HG03342 (cell line): ENCODE data around the gene SHPK.
"Not testable (repeated sequence)": the region's sequence is repeated elsewhere in the genome, so short reads cannot be mapped to it uniquely, and the experiment has no call there.

ENCODE experiments used
- ATAC-seq: cut with Tn5 transposase; IDR thresholded peaks from one replicate; pipeline ENCODE4 v1.9.1; 2021; ENCODE audit warnings: mild to moderate bottlenecking, moderate library complexity; ENCODE audit not compliant: unreplicated experiment

Gene SHPK

DNA sequence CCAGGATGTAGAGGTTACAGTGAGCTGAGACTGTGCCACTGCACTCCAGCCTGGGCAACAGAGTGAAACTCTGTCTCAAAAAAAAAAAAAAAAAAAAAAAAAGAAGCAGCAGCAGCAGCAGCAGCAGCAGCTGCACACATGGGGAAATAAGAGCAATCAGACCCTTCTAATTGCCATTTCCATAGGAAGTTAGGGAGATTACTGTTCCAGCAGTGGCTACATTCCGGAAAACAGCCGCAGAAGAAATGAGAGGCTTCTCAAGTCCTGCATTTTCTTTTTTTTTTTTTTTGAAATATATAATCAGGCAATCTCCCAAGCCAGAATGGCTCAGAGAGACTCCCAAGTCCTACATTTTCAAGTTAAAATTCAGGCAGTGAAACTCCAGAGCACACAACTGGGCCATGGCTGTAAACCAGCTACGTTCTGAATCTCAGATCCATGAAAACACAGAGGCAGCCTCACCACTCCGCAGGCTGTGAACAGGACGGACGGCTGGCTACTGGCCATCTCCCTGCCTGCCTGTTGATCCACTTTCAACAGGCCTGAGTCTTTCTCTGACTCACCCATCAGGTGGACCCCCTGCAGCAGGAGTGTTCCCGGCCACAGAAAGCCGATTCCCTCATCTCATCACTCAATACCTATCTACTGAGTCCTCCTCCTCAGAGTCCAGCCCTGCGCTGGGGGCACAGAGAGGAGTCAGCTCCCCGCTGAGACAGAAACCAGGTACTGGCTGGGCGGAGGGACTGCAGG is 41.8 kb downstream of the SHPK start:
- no peak for ATAC-seq

DNA sequence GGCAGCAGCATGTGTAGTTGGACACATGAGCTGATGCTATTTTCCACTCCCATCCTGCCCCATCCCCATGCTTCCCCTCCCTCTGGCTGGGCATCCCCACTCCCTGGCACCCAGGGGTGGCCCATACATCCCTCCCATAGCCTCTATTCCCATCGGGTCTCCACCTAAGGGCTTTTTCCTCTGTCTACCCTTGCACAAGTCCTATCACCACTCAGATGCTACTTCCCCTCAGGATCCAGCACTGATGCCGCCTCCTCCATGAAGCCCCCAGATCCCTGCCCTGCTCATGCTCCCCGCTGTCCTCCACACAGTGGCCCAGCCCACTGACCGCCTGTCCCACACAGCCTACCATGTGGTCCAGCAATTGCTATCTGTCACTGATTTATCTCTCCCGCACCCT is 42.7 kb downstream of the SHPK start:
- ATAC-seq, result no peak

DNA sequence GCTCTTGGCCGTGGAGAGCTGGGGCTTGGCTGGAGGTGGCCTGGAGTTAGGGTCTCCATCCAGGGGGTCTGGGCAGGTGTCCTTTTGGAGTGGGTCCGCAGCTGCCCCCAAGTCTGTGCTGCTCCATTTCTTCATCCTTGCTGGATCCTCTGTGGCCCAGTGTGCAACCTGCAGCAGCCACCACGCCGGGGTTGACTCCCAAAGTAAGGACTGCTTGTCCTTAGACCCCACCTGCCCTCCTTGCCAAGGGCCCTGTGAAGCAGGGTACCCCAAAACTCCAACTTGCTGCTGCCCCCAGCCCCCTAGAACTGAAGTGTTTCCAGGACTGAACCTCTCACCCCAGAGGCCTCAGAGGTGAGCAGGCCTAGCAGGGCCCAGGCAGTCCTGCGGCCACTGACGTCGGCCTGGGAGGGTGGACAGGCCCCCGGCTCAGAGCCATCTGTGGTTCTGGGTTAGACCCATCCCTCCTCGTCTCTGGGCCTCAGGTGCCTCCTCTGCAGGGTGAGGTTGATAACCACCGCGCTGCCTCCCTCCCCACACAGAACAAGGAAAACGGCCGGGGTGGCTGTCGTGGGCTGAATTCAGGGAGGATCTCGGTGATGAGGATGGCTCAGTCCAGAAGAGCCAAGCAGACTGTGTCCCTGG is 43.7 kb downstream of the SHPK start:
- no peak for ATAC-seq

DNA sequence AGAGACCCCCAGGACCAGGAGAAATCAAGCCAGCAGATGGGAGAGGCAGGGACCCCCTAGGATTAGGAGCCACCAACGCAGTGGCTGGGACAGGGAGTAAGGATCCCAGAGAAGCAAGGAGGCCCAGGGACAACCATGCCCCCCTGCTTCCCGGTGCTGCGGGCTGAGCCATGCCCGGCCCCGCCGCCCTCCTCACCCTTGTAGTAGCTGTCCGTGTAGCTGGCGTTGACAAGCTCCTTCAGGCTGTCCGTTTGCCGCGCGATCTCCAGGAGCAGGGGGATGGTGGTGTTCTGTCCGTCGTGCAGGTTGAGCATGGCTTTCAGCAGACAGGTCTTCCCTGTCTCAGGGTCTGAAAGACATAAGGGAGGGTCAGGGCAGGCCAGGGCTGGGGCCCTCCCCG is 45.3 kb downstream of the SHPK start:
- ATAC-seq, result no peak

DNA sequence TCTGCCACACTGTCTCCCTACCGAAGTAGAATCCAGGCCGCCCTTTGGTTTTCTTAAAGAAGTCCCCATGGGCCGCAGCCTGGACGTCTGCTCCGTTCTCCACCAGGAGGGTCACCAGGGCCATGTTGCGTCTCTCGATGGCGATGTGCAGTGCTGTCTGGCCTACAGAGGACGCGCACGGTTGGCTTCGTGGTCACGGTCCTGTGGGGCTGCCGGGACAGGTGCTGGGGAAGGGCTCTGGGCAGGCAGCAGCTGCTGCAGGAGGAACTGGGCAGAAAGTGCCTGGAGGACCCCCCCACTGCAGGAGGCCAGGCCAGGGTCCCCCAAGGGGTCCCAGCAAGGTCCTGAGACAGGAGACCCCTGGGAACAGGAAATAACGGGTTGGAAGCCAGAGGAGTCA is 45.8 kb downstream of the SHPK start:
- ATAC-seq, result no peak

DNA sequence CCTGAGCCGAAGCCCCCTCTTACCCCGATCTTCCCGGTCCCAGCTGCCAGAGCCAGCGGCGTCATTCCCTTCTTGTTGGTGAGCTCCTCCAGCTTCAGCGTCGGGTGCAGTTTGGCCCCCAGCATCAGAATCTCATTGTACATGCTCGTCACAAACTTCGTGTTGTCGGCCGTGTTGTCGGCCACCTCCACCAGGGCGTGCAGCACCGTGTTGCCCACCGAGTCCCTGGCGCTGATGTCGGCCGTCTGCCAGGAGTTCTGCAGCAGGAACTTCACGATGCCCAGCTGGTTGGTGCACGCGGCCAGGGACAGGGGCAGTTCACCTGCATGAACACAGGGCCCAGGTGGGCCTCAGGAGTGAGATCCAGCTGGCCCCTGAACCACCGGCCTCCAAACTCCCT is 46.3 kb downstream of the SHPK start:
- ATAC-seq, result no peak

DNA sequence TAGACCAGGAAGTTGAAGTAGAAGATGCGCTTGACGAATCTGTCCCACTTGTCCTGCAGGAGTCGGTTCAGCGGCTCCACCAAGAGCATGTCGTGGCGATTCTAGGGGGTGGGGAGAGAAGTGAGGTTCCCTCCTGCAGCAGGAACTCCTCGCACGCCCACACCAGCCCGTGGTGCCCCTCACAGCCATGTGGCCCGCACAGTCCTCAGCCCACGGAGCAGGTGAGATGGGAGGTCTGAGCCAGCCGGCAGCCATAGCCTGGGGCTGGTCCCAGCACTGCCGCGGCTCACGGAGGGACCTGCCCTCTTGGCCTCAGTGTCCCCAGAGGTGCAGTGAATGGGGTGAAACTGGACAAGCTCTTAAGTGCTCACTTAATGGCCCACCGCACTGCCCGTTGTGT is 50.2 kb downstream of the SHPK start:
- ATAC-seq, result no peak

DNA sequence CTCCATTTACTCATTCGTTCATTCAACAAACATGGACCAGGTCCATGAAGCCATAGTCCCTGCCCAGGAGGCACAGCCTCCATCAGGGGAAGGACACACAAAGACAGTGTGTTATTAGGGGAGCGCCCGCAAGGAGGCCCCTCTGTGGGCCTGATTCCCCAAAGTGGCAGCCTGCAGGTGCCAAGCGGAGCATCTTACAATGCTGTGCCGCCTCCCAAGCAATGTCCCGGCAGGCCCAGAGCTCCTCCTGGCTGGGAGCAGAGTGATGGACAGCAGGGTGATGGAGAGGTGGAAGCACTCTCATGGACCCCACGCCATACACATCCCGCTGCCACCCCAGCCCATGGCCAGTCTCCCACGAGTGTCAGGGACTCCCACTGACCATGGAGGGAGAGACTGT is 52.6 kb downstream of the SHPK start:
- no peak for ATAC-seq

DNA sequence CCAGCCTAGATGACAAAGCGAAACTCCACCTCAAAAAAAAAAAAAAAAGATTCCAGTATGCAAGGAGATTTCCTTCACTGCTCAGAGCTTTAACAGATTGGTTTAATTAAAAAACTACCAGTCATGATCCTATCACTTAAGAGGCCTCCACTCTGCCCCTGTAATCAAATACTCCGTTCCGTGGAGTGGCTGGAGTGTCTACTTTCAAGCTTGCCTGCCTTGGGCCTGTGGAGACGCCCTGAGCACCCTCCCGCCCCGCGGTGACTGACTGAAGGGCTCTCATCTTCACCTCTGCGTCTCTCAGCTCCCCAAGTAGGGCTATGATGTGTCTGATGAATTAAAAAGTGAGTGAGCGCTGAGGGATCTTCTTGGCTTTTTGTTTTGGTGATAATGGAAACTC is 53.1 kb downstream of the SHPK start:
- ATAC-seq, result no peak

DNA sequence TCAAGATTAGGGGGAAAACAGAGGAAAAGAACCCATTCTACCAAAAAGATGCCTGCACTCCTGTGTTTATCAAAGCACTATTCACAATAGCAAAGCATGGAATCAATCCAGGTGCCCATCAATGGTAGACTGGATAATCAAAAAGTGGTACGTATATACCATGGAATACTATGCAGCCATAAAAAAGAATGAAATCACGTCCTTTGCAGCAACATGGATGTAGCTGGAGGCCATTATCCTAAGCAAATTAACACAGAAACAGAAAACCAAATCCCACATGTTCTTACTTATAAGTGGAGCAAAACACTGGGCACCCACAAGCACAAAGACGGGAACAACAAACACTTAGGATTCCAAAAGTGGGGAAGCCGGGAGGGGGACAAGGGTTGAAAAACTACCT is 57.4 kb downstream of the SHPK start:
- ATAC-seq, result not testable (repeated sequence)

DNA sequence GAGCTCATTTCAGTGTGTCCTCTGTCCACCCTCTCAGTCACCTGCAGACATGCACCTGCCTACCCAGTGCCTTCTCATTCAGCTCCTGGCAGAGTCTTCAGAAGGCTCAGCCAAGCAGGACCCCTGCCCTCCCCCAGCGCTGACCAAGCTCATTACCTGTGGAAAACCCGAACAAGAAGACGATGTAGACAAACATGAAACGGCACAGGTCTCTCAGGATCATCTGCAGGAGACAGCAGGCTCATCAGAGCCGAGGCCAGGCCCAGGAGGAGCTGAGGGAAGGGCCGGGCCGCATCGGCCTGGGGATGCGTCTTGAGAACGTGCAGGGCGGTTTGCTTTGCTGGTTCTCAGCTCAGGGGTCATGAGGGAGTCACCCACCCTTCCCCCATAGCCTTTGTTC is 59.1 kb downstream of the SHPK start:
- no peak for ATAC-seq

DNA sequence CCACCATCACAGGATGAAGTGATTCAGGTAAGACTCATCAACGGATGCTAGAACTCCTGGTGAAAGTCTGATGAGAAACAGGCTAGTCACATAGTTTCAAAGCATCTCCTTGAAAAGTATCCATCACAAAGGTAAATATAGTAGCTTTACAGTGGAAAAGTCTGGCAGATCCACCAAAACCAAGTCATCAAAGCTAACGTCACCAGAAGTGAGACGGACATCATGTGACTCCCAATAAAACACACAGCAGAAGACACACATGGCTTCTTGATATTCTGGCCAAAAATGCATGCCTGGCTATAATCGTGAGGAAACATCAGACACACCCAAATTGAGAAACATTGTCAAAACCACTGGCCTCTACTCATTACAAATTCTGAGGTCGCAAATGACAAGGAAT is 60.5 kb downstream of the SHPK start:
- ATAC-seq, result no peak

DNA sequence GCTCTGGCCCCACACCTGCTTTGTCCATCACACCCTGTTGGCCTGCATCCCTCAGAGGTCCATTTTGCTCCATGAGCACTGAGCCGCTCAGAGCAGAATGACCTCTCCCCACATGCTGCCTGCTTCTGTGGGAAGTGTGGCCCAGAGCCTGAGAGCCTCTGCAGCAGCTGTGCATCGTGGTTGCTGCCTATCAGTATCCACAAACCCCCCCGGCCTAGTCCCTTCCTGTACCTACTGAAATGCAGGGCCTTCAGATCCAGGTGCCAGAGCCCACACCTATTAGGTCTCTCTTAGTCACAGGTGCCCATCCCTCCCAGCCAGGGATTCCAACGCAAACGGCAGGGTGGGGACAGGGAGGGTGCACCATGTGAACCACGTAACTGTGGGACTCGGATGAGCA is 61.8 kb downstream of the SHPK start:
- no peak for ATAC-seq

DNA sequence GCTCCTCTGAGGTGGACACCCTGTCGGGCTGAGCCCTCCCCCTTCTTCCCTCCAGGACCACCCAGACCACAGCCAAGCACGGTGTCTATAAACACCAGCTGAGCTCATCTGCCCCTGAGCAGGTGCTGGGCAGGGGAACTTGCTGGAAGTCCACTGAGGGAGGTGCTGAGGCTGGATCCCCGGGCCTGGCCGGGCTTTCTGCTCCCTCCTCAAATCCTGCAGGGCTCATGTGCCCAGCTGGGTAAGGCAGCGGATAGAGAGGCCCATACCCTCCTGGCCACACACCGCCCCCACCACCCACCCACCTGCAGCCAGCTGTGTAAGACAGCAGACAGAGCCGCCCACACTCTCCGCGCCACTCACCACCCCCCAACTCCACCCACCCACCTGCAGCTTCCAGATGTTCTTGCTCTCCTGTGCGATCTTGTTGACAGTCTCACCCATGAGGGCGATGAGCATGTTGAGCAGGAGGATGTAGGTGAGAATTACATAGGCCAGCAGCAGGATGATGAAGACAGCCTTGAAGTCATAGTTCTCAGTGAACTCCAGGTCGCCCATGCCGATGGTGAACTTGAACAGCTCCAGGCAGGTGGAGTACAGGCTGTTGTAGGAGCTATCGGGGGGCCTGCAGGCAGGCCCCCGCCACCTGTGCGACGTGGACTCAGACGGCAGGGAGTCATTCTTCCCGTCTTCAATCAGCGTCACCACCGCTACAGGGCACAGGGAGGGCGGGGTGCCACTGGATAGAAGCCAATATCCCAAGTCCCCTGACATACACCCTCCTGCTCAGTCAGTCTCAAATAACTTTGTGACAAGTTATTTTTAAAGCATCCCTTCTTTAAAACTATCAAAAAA is 62.6 kb downstream of the SHPK start:
- no peak for ATAC-seq

DNA sequence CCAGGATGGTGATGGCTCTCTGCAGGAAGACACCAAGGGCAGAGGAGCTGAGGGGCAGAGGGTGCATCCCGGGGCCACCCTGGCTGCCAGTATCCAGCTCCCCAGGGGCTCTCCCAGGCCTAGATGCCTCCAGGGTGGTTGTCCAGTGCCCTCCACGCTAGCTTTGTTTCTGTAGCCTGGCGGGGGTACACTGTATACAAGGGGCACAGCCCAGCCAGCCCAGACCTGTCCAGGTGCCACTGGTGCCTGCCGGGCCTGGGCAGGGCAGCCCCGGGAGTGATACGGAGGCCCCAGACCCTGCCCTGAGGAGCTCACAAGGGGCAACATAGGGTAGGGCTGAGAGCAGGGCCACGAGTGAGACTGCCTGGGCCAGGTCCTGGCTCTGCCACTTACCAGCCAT is 63.8 kb downstream of the SHPK start:
- no peak for ATAC-seq

DNA sequence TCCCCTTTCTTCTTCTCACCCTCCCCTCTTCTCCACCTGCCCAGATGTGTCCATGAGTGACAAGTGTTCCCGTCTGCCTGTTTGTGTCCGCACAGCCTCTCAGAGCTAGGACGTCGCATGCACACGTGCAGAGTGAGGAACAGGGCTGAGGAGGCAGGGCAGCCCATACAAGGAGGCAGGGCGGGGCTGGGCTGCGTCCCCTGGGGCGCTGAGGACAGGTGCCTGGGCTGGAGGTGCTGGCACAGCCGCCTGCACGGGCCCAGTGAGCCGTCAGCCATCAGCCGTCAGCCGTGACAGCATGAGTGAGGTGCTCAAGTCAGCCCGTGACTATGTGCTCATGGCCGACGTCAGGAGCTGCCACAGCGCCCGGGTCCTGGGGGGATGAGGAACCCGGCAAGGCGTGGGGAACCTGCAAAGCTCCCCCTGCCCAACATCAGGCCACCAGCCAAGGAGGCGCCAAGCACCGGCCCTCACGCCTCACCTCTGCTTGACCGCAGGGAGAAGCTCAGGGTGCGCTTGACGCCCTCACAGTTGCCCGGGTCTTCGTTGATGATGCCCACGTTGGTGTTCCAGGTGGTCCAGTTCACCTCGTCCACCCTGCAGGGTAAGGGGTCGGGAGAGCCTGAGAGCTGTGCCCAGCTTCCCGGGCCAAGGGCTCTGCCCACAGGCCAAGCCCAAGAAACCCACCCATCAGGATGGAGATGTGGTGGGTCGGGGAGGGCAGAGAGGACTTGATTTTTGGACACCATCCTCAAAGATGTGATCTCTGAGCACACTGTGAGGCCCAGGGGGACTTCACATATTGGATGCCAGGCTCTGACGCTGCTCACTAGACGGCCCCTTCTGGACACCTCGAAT is 64.8 kb downstream of the SHPK start:
- no peak for ATAC-seq

DNA sequence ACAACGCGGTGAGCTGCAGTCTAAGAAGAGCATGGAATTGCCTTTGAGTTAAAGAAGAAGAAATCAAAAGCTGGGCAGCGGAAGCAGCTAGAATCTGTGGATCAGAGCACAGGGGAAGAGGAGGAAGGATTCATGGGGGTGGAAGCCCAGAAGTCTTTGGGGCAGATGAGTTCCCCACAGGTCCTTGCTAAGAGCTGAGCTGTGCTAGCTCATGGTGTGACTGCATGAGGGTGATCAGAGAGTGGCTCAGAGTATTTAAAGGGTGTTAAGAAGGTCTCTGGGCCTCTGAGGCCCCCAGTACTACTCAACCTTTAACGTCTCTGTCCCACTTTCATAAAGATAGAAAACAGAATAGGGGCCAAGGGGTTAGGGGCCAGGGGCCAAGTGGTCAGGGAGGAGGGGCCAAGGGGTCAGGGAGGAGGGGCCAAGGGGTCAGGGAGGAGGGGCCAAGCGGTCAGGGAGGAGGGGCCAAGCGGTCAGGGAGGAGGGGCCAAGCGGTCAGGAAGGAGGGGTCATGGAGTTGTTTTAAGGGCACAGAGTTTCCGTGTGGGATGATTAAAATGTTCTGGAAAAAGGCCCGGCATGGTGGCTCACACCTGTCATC is 66.4 kb downstream of the SHPK start:
- ATAC-seq, result no peak

DNA sequence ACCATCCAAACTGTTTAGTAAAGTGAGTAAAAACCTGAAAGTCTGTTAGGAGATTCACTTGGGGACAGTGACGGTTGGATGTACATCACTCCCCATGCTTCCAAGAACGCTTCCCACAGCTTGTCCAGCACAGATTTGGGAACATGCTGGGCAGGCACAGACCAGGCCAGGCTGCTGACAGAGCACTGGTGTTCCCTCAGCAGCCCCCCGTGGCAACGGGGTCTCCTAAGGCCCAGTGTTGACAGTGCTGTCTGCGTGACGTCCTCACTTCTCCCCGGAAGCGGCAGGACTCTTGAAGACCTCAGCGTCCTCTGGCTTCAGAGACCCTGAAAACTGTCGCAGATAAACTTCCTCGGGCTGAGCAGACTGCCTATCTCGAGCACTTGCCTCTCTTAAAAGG is 69.5 kb downstream of the SHPK start:
- no peak for ATAC-seq

DNA sequence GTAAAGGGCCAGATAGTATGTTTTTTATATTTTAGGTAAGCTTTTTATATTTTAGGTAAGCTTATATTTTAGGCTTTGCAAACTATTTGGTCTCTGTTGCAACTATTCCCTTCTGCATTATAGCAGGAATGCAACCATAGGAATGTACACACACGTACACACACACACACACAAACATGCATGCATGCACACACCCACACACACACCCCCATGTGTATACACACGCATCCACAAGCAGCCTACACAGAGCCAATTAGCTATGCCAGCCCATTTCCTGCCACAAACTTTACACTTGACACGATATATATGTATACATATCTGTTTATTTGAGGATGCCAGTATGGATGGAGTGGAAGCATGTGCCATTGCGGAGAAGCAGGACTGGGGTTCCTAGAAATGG is 70.9 kb downstream of the SHPK start:
- ATAC-seq, result no peak

DNA sequence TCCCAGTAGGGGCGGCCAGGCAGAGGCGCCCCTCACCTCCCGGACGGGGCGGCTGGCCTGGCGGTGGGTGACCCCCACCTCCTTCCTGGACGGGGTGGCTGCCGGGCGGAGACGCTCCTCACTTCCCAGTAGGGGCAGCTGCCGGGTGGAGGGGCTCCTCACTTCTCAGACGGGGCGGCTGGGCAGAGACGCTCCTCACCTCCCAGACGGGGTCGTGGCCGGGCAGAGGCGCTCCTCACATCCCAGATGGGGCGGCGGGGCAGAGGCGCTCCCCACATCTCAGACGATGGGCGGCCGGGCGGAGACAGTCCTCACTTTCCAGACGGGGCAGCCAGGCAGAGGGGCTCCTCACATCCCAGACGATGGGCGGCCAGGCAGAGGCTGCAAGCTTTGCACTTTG is 71.8 kb downstream of the SHPK start:
- ATAC-seq, result not testable (repeated sequence)

DNA sequence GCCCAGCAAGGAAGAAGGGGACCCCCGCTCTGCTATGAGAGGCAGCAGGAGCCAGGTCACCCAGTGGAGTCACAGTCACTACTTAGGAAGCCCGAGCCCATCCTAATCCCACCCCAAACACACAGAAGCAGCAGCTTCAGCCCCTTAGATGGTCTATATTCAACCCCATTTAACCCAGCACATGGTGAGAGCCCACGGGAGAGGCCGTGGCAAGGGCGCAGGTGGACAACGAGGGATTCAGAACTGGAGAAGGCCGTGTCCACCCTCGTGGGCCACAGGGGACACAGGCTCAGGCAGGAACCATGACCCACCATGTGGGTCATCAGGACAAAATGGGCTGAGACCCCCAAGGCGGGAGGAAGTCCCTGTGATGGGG is 76.8 kb downstream of the SHPK start:
- ATAC-seq, result no peak
